PC-3 (cell line): ENCODE results near the gene UCK2. TPM values are rescaled to one million over a fixed set of nuclear protein-coding genes. Genes with fewer than 3 reads are reported as not detected.
A peak's percentile ranks its signal among the peaks of the same experiment; 100 is the strongest.
"Not testable (repeated sequence)": the region's sequence is repeated elsewhere in the genome, so short reads cannot be mapped to it uniquely, and the experiment has no call there.

Experiments
- ATAC-seq: fragments of 200-7000 bp; cut with Tn5 transposase; 2 replicates; pipeline ENCODE4 v1.9.1; 2020; ENCODE audit warnings: mild to moderate bottlenecking, moderate library complexity
- Bru-seq: library from RNA; stranded (reverse); fragments of 400-500 nt; gene quantifications from one replicate; lab custom pipeline; 2021; lab: Mats Ljungman, UMichigan
- BruChase-seq, 2 experiments: library from RNA; stranded (reverse); fragments of 400-500 nt; gene quantifications; one replicate each; lab custom pipeline; 2021; lab: Mats Ljungman, UMichigan
- BruUV-seq: library from RNA; stranded (reverse); fragments of 400-500 nt; replicated peaks from 2 replicates; lab custom pipeline; 2021; lab: Mats Ljungman, UMichigan
- CTCF ChIA-PET: fragments of 300-600 bp; sonication (Branson Sonifier 250); formaldehyde crosslinking; loops from one replicate; lab custom pipeline; 2022; ENCODE audit warnings: antibody characterized with exemption; lab: Charles Lee
- POLR2A ChIA-PET: fragments of 300-600 bp; sonication (Branson Sonifier 250); formaldehyde crosslinking; loops from one replicate; lab custom pipeline; 2022; ENCODE audit warnings: antibody characterized with exemption; ENCODE audit not compliant: unreplicated experiment; lab: Charles Lee
- DNase-seq: peaks from one replicate; pipeline ENCODE4 v3.0.0-alpha.2; 2015
- H2AFZ ChIP-seq: fragments of 300-600 bp; sonication (generic); 2 replicates; pipeline ENCODE4 v1.6.0; 2016; ENCODE audit warnings: antibody characterized with exemption, low read length
- H3F3A ChIP-seq: fragments of 300-600 bp; sonication (generic); one replicate; pipeline ENCODE4 v1.6.0; 2017; ENCODE audit warnings: antibody characterized with exemption, low read length, control low read depth, mild to moderate bottlenecking; ENCODE audit not compliant: unreplicated experiment
- H3K27ac ChIP-seq: fragments of 300-600 bp; sonication (generic); 2 replicates; pipeline ENCODE4 v1.5.1; 2016; ENCODE audit warnings: mild to moderate bottlenecking, low read length
- H3K27me3 ChIP-seq: fragments of 300-600 bp; sonication (generic); 2 replicates; pipeline ENCODE4 v1.6.1; 2016; ENCODE audit warnings: low read length, mixed read lengths
- H3K36me3 ChIP-seq: fragments of 300-600 bp; sonication (generic); 2 replicates; pipeline ENCODE4 v1.6.1; 2016; ENCODE audit warnings: low read depth, mixed run types, low read length, mixed read lengths
- H3K4me1 ChIP-seq: fragments of 300-600 bp; sonication (generic); 2 replicates; pipeline ENCODE4 v1.5.1; 2016; ENCODE audit warnings: low read length; ENCODE audit not compliant: insufficient read depth
- H3K4me2 ChIP-seq: fragments of 300-600 bp; sonication (generic); 2 replicates; pipeline ENCODE4 v1.6.0; 2016; ENCODE audit warnings: low read length
- H3K4me3 ChIP-seq: fragments of 300-600 bp; sonication (generic); 2 replicates; pipeline ENCODE4 v1.5.1; 2016; ENCODE audit warnings: mild to moderate bottlenecking, low read length, mixed read lengths
- H3K79me2 ChIP-seq: fragments of 300-600 bp; sonication (generic); 2 replicates; pipeline ENCODE4 v1.6.1; 2017; ENCODE audit warnings: low read length, mixed read lengths
- H3K9ac ChIP-seq: fragments of 300-600 bp; sonication (generic); 2 replicates; pipeline ENCODE4 v1.6.0; 2016; ENCODE audit warnings: mild to moderate bottlenecking, low read length
- H3K9me2 ChIP-seq: fragments of 300-600 bp; sonication (generic); replicated peaks from 2 replicates; pipeline ENCODE4 v1.6.1; 2016; ENCODE audit warnings: mixed run types, low read length, mixed read lengths
- H3K9me3 ChIP-seq: fragments of 300-600 bp; sonication (generic); 2 replicates; pipeline ENCODE4 v1.6.1; 2016; ENCODE audit warnings: low read length, mixed read lengths
- H4K20me1 ChIP-seq: fragments of 300-600 bp; sonication (generic); 2 replicates; pipeline ENCODE4 v1.6.1; 2016; ENCODE audit warnings: low read length, mixed read lengths
- CTCF ChIP-seq: fragments of 300-600 bp; sonication (generic); conservative IDR thresholded peaks from 2 replicates; pipeline ENCODE4 v1.5.1; 2017; ENCODE audit warnings: antibody characterized with exemption, low read depth, mild to moderate bottlenecking, low read length
- EZH2 ChIP-seq: fragments of 300-600 bp; sonication (generic); IDR thresholded peaks from one replicate; pipeline ENCODE4 v1.6.1; 2017; ENCODE audit warnings: antibody characterized with exemption, mild to moderate bottlenecking, low read length; ENCODE audit not compliant: unreplicated experiment
- EZH2phosphoT487 ChIP-seq: fragments of 300-600 bp; sonication (generic); IDR thresholded peaks from 2 replicates; pipeline ENCODE4 v1.6.1; 2018; ENCODE audit warnings: mild to moderate bottlenecking, antibody characterized with exemption, low read length, borderline replicate concordance
- intact Hi-C: fragments of 100-400 bp; cut with micrococcal nuclease; formaldehyde crosslinking; loops from 2 replicates; pipeline ENCODE4 v1.9.0; 2023
- long read RNA-seq: library from polyadenylated mRNA; unstranded; transcript quantifications from one replicate; pipeline ENCODE4 v2.0.0, GENCODE V29; 2021; ENCODE audit not compliant: unreplicated experiment
- total RNA-seq: library from RNA; depleted of rRNA; stranded (reverse); fragments of >200 nt; gene quantifications from 2 replicates; pipeline ENCODE4 v1.2.3, GENCODE V29; 2014; rRNA removed

UCK2 gene
- total RNA-seq: 193 and 209 TPM in 2 replicates
- percentile 88 among the genes with signal in this experiment for Bru-seq, nascent RNA
- percentile 83 among the genes with signal in this experiment for BruChase-seq, experiment 1, labeled RNA remaining after a 6-hour chase
- BruChase-seq, experiment 2, labeled RNA remaining after a 2-hour chase: percentile 79 among the genes with signal in this experiment
- long read RNA-seq, full-length matches to known transcripts: 33 of 64 reads
- long read RNA-seq, partial matches to known transcripts: 13 of 64 reads
- long read RNA-seq, other reads (novel, unspliced or antisense): 18 of 64 reads

- POLR2A ChIA-PET: no interaction called here
- peak within 1 kb of the TSS; percentile 88 for H3K4me3 ChIP-seq
- H3F3A ChIP-seq: no peaks in the 10 kb centered on the region
- peaks cover 55% of the 10 kb centered on the region for H3K79me2 ChIP-seq
- DNase-seq (peak; percentile 89), ATAC-seq (peak; percentile 82)
- intact Hi-C loops: loop anchor here (1.0 to 10.0 kb wide), 7 partner anchors 54 to 227 kb away; partner anchors contain the start of gene MGST3
- H3K36me3 ChIP-seq: no peaks in the 10 kb centered on the region
- peaks cover 16% of the 10 kb centered on the region for H3K4me1 ChIP-seq
- no peaks in the 10 kb centered on the region for H3K9me2 ChIP-seq
- no TSS peak for BruUV-seq
- CTCF ChIA-PET: no interaction called here
- H3K27me3 ChIP-seq: no peaks in the 10 kb centered on the region
- peak within 1 kb of the TSS; percentile 90 for H3K4me2 ChIP-seq
- peaks cover 31% of the 10 kb centered on the region for H4K20me1 ChIP-seq
- no peaks in the 10 kb centered on the region for H3K9me3 ChIP-seq
- H3K27ac ChIP-seq: peak within 1 kb of the TSS; percentile 76
- H3K9ac ChIP-seq: peak within 1 kb of the TSS; percentile 92
- no peak for TF ChIP-seq EZH2phosphoT487
- TF ChIP-seq EZH2: no peak
- TF ChIP-seq CTCF: no peak; the same call in 1 of the 2 replicates
- H2AFZ ChIP-seq: peak within 1 kb of the TSS; percentile 80
Measured at GRCh38 chr1:165827268-165828102, at the start of gene UCK2. Gene UCK2, plus strand, starts transcription at chr1:165827614. Its CDS starts 220 bp downstream, at chr1:165827834.

- H2AFZ ChIP-seq, H4K20me1 ChIP-seq, CTCF ChIA-PET, H3K9me3 ChIP-seq, POLR2A ChIA-PET, H3K4me1 ChIP-seq, ATAC-seq, H3K27me3 ChIP-seq, H3K79me2 ChIP-seq, DNase-seq, H3F3A ChIP-seq, H3K36me3 ChIP-seq, H3K9ac ChIP-seq, BruUV-seq, H3K4me2 ChIP-seq, H3K27ac ChIP-seq, intact Hi-C loops, H3K4me3 ChIP-seq, H3K9me2 ChIP-seq: not testable (repeated sequence)
Measured at GRCh38 chr1:165778197-165778596, 49.2 kb upstream of the UCK2 start.

GRCh38 chr1:165783519-165783918 lies 43.9 kb upstream of the UCK2 start:
- H3K9me2 ChIP-seq, H3K4me3 ChIP-seq, BruUV-seq, DNase-seq, H3F3A ChIP-seq, H3K9me3 ChIP-seq, H3K27ac ChIP-seq, H3K79me2 ChIP-seq, H2AFZ ChIP-seq, ATAC-seq, H3K4me1 ChIP-seq, intact Hi-C loops, H4K20me1 ChIP-seq, POLR2A ChIA-PET, H3K36me3 ChIP-seq, H3K9ac ChIP-seq, H3K27me3 ChIP-seq, H3K4me2 ChIP-seq, CTCF ChIA-PET: not testable (repeated sequence)
